ENCODE results near the gene SNX3.

SNX3 gene

DNA sequence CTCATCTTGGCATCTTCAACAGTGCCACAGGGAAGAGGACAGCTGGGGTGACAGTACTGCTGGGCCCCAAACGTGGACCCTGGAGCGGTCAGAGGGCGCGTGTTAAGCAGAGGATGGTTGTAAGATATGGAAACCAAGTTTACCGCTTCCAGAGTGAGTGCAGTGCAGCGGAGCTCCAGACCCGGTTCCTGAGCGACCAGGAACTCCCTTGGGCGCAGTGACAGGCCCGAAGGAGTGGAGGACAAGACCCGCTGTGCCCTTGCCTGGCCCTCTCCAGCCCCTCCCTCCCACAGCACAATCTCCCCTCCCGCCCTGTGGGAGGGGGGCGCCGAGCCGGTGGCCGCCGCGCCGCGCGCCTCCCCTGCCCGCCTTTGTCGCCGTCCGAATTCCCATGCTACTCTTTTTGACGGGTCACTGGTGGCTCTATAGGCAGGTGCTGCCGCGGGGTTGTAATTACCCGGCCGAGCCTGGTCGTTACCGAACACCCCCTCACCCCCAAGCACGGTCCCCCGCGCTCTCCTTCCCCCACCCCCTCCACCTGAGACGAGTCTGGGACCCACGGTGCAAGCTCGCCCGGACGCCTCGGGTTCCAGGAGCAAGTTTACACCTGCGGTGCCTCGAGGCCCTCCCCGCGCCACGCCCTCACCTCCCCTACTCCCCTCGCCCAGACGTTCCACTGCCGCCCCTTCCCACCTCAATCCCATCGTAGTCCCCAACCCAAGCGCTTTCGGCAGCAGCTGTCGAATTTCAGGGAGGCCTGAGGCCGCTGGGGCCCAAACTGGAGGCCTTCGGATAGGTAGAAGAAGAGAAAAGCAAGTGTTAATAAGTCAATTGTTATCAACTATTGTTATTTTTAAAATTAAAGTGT is 91.1 kb downstream of the SNX3 start:
- DNase-seq: no peak

DNA sequence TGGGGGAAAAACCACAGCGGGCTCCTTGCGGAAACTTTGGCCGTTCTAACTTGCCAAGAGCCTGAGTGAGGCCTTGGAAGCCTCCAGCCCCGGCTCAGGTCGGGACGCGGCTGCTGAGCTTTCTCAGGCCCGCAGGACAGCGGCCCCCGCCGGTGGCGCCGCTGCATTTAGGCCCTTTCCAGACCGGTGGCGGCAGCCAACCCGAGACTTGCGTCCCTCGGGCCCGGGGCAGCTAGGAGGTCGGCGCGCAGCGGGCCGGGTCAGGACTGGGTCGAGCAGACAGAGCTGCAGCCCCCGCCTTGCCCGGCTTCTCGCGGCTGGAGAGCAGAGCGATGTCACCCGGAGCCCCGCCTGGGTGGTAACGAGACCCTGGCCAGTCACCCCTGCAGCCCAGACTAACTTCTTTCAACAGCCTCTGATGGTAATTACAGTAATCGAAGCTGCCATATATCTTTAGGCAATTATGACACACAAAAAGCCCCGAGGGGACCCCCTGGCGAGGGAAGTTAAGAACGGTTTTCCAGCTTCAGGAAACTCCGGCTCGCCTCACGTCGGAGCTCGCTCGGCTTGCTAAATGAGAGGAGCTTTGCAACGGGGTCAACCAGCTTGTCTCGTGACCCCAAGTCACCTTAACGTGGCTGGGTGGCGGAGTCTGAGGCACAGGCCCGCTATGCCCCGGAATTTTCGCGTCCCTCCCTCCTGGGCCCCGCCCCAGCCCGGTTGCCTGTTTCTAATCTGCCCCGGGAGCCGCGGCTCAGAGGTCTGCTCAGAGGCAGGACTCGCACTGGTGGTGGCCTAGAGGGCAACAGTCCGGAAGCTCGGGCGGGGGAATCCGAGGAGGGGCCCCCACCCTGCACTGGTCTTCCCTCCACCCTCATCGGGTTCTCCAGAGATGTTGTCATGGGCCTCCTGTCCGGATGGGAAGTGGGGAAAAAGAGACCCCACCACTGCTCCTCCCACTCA is 92.1 kb downstream of the SNX3 start:
- no peak for DNase-seq

DNA sequence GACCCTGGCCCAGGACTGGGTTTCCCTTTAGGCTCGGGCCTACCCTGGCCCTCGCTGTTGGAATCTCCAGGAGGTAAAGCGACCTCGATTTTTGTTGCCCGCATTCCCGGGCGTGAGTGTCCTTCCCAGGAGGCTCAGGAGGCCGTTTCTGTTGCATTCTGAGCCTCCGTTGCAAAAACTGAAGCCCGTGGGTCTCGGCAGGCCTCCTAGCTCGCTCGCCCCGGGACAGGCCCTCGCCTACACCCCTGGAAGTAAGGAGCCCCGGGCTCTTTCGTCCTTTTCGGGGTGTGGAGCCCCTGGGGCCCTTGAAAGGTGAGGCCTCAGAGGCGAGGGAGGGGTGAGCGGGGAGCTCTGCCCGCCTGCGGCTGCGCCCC is 92.8 kb downstream of the SNX3 start:
- DNase-seq: no peak

DNA sequence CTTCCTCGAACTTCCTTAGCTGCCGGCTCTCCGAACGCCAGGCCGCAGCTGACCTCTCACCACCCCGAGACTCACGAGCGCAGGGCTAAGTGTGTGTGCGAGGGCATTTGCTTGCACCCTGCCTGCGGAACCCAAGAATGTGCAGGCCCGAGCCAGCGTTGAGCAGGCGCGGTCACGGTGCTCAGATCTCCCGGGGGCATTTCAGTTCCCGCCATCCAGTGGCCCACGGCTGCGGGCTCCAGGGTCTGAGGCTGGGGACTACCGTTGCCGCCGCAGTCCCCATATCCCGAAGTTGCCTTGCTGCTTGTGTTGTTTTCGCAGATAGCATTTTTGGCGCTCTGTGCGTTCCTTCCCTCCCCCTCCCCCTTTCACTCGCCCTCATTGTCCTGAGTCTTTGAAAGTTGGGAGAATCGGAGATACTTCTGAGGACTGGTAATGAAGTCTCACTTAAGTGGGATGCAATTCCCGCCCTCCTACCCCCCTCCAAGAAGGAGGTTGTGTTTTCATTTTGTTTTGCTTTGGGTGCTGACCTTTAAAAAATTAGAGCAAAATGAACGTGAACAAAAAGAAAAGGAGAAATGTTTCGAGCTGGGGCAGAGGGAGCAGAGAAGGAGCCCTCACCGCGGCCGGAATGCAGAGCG is 93.3 kb downstream of the SNX3 start:
- DNase-seq: no peak

DNA sequence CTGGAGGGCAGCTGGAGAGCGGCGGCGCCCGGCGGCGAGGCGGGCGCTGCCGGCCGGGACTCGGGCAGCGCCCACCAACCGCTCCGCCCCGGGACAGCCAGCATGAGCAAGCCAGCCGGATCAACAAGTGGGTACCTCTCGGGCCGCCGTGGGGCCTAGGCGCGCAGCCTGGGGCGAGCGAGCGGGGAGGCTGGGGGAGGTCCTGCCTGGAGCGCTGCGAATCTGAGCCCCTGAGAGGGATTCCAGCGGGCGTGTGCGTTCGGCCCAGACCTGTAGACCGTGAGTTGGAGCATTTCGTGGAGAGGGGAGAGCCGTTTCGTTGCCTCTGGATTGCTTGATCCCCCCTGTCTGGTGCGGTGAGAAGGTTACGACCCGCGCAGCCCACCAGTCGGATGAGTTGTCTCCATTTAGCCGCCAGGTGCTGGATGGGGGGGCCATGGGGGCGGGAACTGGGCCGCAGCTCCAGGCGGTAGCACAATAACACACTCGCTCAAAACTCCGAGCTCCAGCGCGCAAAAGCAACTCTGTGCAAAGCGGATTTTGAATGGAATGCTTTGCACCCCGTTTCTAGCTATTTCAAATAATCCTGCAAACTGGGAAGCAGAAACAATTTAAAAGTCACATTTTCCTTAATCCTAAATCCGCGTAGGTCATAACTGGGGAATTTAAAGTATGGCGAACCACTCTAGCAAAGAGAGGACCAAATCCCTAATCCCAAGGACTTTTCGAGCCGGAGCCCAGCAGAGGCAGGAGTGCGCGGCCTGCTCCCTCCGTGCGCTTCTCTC is 94.0 kb downstream of the SNX3 start:
- no peak for DNase-seq

DNA sequence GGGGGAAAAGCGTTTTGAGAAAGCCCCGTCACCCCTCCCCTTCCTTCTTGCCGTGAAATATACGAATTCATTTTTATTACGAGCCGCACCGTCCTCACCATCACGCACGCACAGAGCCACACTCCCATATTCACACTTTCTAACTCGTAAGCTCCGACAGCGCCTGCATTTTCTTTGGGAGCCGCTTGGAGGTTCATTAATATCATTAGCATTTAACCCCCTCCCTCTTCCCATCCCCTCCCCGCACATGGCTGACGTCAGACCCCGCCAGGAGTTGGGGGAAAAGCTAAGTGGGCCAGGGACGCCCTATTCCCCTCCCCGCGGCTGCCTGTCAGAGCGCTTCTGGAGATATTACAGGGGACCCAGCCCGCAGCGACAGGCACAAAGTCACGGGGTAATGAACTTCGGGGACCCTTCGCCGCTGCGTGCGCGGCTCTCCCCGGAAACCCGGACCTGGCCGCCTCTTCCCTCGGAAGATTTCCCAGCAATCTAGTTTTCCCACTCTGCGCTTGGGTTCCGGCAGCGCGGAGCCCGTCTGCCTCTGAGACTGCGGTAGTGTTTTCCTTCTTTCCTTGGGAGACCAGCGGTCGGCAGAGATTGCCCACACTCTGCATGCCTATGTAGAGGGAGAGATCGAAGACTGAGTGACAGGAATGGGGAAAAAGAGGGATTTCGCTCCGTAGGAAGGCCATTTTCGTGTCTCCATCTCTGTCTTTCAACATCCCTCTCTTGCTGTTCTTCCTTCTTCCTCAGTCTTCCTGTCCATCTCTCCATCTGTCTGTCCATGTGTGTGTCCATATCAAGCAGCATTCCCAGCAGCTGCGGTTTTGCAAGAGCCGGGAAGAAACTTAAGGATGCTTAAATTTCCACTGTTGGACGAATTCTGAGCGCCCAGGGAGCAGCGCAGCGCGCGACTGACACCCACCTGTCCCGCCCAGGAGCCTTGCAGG is 94.9 kb downstream of the SNX3 start, which contains the start of gene NR2E1:
Gene NR2E1 (plus strand): TSS at position 309 of the 950 bp plus-strand sequence. CDS start 744 bp downstream, outside the sequence.
- no peak for DNase-seq

DNA sequence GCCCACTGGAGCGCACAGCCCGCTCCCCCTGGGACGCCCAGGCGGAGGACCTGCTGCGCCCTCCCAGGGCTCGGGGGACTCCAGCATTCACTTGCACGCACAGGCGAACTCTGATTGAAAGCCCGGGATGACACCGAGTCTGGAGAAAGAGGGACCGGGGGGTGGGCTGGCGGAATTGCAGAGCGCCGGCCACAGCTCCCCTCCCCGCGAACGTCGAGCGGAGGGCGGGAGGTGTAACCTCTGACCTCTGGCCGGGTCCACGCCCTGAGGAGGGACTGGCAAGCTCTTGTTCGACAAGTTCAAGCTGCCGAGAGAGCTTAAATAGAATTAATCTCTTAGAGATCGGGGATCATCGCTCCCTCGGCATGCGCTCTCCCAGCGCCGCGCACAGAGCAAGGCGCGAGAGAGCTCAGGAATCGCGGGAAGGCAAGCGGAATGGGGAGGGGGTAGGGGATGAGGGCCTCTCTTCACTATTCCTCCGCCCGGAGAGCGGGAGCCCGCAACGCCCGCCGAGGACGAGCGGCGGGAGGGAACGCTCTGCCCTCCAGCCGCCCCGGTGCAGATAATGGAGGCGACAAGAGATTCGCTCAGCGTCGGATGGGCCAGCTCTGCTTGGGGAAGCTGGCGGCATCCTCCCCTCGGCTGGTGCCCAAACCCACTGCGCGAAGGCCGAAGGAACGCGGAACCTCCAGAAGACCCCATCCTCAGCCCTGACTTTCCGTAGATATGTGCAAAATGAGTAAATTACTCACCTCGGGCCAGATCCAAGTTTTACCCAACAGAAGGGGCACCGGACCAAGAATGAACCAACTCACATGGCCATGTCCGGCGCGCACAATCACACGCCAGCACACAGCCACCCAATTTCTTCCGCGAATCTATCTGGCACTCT is 95.8 kb downstream of the SNX3 start:
- no peak for DNase-seq

DNA sequence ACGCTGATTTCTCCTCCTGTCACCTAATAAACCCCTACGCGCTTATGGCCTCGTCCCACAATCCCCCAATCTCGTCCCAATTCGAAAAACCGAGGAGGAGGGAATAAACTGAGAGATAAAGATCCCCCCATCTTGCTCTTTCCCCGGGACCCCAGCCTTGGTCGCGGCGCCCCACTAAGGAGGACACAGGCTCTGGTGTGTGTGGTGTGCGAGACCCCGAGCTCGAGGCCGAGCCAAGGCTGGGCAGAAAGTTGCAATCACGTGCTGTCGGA is 96.4 kb downstream of the SNX3 start:
- no peak for DNase-seq

DNA sequence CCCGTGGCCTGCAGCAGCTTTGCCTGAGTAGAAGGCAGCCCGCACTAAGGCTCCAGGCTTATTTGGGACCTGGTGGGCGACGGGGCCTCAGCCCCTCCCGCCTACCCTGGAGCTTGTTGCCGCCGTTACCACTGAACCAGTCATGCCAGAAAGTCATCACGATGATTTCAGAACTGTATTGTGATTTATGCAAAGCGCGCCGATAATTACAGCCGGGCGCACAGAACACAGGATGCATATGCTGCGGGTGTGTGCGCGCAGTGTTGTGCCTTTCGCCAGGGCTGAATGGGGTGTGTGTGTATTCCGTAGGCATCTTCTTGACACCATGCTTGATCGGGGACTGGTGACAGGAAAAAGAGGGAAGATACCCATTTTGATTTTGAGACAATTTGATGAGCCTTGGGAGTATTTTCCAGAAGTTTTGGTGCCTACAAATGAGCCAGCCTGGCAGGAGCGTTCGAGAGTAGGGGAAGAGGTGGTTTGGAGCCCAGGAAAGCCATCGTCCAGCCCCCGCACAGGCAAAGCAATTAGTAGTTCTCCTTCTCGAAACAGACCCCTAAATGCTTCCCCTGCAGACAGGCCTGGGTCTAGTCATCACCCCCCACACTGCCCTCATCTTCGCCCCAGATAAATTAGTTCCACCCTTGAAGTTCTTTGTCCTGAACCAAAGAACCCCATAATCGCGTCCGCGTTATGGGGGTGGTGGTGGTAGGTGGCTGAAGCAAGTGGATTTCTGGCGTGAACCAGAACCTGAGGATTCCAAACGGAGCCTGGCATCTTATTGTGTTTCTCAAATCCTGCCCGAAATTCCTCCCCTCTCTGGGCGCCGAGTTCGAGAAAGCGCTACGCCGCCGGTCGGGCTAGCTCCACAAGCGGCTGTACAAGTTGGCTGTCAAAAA is 96.9 kb downstream of the SNX3 start:
- no peak for DNase-seq

DNA sequence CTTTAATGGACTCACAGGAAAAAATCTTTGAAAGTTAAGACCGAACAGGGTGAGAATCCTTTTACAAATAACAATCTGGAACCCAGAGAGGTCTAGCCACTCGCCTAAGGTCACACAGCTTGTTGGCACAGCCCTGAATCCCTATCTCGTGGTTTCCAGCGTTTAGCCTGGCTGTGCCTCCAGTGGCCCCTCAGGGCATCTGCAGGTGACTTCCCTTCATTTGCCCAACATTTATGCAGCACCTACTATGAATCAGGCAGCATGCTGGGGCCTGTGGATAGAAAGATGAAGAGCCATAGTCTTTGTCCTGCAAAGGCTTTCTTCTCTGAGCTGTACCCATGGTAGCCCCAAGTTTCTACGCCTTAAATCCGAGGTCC is 97.6 kb downstream of the SNX3 start:
- no peak for DNase-seq

DNA sequence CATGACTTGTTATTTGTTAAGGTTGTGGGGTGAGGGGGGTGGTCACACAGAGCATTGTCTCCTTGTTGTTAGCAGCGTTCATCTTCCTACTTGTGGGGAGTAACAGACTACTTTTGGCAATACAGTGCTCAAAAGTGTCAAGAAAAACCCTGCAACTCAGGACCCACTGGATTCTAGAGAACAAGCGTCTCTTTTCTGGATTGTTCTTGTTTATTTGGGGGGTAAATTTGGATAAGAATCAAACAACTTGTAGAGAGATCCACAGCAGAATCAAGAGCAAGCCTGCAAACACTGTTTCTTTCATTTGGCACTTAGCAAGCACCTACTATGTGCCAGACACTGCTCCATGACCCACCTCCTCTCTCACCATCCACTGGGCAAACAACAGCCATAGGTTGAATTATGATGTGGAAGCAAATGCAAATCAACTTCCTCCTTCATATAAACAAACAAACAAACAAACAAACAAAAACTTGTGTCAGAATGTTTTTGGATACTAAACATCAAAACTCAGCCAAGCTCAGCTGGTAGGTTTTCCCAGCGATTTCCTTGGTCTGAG is 99.0 kb downstream of the SNX3 start:
- DNase-seq: no peak
